NCI-H748 treated with DMSO at 0.1 percent for 48 hours (cell line): ENCODE measurements around the gene CDX1.

Experiments
- DNase-seq: peaks from one replicate; lab custom pipeline; 2025; lab: John Stamatoyannopoulos, UW

Gene CDX1

DNA sequence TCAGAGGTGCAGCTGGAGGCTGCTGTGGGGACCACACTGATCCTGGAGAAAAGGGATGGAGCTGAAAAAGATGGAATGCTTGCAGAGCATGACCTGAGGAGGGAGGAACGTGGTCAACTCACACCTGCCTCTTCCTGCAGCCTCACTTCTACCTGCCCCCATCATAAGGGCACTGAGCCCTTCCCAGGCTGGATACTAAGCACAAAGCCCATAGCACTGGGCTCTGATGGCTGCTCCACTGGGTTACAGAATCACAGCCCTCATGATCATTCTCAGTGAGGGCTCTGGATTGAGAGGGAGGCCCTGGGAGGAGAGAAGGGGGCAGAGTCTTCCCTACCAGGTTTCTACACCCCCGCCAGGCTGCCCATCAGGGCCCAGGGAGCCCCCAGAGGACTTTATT, 17.4 kb downstream of the CDX1 start:
- no peak for DNase-seq

DNA sequence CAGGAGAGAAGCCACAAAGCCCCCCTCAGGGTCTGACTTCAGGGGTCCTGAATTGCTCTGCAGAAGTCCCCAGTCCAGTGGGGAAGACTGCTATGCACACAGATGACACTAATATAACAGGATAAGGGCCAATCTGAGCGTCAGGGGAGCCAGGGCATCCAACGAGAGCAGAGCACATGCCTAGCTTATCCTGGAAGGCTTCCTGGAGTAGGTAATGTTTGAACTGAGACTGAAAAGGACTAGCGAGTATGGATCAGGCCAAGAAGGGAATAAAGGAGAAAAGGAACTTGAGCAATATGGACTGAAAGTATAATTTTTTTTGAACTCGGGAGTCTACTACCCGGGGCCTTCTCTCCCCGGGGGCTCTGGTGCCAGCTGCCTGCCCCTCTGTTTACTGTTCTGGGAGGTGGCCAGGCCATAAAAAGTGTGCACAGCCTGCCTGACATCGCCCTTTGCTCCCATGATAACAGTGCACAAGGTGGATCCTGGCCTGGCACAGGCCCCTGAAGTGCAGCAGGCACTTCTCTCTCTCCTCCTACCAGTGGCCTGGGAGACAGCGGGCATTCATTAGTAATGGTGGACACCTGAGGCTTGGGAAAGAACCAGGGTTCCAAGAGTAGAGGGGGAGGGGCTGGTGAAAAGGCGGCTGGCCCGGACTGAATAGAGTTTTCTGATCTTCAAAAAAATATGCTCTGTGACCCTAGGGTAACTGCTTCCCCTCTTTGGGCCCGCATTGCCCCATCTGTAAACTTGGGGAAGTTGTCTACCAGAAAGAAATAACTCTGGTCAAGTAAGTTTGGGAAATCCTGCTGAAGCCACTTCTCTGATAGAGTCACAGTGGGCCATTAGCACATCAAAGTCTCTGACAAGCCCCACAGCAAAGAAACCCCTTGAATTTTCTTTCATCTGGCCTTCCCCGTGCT, 18.7 kb downstream of the CDX1 start:
- DNase-seq: no peak

DNA sequence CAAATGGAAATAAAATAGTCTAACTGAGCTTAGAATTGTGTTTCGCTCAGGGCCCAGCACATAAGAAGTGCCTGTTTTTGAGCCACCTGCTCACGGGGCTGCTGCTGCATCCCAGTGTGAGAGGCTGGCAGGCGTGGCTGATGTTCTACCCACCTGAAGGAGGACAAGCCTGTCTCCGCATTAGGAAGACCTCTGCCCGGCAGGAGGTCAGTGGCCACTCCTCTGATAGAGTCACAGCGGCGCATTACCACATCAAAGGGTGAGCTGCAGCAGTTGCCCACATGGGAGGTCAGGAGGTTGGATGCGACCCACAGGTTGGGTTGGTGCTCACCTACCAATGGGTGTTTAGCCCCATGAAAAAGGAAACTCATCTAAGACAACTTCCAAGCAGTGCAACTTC, 19.6 kb downstream of the CDX1 start:
- DNase-seq: no peak

DNA sequence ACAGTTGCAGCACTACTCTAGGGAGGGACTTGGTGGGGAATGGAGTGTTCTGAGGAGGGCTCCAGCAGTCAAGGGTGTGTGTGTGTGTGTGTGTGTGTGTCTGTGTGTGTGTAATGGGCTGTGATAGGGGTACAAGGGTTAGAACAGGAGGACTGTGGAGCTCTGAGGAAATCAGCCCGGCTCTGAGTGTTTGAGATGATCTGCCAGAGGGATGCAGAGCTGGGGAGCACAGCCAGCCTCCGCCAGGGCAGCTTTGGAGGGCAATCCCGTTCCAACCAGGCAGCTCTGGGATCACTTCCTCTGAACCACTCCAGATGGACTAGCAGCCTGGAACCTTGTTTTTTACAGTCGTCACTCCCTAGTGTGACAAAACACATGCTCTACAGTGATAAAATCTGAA, 20.3 kb downstream of the CDX1 start:
- DNase-seq: no peak

DNA sequence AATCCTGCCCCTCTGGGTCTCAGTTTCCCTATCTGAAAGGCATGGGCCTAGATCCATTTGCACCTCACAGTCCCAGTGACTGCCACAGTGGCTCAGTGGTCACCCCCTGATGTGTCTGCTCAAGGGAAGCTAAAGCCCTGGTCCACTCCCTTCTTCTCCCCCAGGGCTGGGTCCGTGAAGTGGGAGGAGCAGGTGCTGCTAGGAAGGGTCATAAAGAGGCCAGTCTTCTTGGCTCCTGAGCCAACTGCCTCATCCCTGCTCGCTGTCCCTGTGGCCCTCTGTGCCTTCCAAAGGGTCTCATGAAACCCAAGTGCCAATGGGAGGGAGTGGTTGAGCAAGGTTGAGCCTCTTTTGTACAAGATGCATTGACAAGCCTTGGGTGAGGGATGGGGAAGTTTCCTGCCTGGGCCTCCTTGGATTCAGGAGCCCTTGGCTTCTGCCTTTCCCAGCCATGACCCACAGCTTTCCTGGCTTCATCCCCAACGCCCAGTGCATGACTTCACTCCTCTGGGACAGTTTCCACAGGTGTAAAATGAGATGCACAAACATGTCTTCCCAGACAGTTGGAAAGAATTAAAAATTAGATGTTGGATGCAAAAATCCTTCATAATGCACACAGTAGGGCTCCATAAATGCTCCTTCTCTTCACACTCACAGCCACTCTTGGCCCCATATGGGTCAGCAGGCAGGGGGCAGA, 21.7 kb downstream of the CDX1 start:
- DNase-seq: no peak

DNA sequence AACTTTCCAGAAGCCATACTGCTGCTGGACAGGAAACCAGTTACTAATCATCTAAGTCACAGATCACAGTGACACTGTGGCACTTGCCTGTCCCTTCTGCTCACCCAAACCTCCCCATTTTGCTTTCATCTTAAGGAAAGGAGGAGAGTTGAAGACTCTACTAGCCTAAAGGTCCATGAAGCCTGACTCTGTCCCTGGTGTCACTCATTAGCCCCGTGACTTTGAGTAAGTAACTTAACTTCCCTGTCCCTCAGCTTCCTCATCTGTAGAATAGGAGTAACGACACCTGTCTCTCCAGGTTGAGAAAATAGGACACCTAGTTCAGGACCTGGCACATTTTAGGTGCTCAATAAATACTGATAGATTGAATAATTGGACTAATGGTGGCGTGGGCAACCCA, 22.7 kb downstream of the CDX1 start:
- DNase-seq: no peak

DNA sequence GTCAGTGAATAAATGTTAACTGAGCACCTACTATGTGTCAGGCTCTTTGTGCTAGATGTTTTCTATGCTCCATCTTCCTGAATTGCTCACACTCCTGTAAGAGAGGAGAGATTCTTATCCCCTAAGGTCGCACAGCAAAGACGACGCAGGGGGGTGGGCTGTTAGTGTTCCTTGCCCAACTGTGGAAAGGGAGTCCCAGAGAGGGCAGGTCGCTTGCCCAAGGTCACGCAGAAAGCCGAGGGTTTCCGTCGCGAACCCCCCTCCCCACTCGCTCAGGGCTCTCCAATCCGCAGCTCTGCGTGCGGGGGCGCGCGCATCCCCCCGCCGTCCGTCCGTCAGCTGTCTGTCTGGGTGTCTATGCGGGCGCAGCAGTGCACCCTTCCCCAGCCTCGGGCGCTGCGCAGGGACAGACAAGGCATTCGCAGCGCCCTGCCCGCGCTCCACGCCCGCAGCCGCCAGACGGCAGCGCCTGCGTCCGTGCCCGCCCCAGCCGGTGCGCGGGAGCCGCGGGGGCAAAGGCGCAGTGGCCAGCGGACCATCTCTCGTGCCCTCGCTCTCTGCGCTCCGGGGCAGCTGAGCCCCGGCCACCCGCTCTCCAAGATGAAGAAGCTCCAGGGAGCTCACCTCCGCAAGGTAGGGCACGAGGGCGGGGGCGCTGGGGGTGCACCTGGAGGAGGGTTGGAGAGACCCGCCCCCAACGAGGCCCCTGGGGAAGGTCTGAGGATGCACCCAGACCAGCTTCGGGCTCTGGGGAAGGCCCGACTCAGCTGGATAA, 23.3 kb downstream of the CDX1 start, which contains the start of gene SLC6A7:
Gene SLC6A7 (plus strand): TSS at position 335 of the 775 bp plus-strand sequence. CDS start 266 bp downstream, at position 601.
- DNase-seq: no peak

DNA sequence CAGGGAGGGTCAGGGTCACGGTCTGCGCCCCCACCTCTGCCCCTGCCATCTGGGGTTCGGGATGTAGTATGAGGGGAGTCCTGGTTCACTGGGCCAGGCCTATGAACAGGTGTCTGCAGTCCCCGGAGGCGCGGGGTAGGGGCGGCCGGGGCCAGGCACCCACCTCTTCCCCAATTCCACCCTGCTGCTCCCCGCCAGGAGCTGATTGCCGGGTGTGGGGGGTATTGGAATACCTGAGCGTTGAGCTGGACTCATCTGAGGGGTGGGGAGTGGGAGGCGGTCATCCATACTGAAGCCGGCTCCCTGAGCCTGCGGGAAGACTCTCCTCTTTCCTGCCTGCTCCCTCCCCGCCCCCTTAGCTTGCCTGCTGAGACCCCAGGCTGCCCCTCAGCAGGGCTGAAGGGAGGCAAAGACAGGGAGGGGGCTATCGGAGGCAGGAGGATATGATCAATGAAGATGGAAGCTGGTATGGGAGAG, 24.0 kb downstream of the CDX1 start:
- DNase-seq: no peak

DNA sequence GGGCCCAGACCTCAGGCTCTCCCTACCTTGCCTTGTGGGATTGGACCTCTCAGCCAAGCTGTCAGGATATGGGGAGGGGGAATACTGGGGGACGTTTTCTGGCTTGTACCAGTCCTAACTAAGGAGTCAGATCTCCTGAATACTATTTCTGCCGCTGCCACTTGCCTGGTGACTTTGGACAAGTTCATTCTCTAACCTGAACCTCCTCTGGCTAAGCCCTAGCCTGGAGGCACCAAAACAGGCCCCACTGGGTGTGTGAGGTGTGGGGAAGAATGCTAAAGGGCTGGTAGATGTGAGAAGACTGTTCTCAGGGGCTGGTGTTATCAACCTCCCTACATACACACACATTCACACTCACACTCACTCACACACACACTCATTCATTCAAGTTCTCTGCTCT, 24.4 kb downstream of the CDX1 start:
- DNase-seq: no peak

DNA sequence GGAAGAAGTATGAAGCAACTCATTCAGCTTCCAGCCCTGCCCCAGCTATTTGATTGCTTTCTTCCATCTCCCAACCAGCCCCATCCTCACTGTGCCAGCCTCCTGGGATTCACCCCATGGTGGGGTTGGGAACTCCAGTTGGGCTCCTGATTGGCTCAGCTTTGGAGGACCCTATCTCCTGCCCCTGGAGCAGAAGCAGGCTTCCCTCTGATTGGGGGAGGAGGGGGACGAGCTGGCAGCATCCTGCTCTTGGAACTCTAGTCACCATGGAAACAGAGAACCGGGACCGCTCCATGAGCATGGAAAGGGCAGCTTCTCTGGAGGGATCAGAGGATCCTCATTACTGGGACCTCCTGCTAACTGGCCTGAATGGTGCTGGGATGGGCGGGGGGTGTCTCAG, 25.9 kb downstream of the CDX1 start:
- DNase-seq: no peak

DNA sequence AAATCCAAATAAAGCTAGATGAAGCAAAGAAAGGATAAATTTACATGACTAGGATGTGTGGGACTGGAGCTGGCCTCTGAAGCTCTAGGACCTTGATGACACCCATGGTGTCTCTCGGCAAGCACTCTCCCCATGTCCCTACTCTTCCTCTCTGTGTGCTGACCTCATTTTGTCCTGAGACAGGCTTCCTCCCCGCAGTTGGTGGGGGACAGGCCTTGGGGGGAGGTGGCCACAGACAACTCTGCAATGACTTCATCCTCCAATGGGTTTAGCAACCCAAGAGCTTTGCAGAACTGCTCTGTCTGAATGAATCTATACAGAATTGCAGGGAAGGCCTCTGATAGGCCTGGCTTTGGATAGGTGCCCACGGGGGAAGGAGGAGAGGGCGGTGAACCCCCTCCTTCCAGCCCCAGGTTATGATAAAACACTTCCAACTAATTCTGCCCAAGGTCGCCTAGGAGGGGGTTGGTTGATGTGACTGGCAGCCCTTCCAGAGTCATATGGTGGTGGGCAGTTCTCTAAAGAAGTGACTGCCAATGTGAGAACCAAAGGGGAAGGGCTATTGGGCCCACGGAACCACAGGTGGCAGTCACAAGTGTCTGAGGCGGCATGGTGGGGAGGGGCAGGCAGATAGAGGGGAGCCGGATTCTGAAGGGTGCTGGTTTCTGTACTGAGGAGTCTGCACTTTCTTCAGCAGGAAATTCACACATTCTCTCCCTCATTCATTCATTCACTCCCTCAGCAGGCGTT, 29.3 kb downstream of the CDX1 start:
- no peak for DNase-seq

DNA sequence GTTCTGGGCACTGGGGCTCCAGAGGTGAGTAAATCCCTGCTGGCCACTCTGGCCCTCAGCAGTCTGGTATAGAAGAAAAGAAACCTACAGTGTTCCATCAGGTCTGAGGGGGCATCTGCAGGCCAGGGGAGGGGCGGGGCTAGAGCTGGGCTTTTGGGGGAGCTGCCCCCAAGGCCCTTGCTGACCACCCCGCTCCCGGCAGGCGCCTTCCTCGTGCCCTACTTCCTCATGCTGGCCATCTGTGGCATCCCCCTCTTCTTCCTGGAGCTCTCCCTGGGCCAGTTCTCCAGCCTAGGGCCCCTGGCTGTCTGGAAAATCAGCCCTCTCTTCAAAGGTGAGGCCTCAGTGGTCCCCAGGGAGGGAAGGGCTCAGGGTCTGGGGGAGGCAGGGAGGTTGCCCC, 29.9 kb downstream of the CDX1 start:
- no peak for DNase-seq

DNA sequence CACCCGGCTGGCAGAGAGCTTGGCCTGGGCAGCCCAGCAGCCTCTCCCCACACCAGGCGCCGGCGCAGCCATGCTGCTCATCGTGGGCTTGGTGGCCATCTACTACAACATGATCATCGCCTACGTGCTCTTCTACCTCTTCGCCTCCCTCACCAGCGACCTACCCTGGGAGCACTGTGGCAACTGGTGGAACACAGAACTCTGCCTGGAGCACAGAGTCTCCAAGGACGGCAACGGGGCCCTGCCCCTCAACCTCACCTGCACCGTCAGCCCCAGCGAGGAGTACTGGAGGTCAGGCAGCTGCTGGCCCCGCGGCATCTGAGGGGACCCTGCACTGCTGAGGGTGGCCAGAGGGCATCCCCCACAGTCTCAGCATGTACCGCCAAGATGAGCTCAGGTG, 30.4 kb downstream of the CDX1 start:
- no peak for DNase-seq

DNA sequence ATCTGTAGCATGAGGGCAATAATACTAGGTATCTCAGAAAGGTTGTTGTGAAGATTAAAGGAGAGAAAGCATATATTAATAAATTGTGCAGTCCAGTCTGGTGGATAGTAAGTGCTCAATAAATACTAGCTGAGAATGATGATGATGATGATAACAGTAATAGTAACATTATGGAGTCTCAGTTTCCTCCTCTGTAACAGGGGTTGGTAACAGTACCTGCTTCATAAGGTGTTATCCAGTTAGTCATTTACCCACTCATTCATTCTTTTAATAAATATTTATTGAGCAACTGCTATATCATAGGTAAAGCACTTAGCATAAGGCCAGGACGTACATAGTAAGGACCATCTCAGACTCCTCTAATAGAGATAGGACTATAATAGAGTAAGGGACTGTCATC, 30.9 kb downstream of the CDX1 start:
- no peak for DNase-seq

DNA sequence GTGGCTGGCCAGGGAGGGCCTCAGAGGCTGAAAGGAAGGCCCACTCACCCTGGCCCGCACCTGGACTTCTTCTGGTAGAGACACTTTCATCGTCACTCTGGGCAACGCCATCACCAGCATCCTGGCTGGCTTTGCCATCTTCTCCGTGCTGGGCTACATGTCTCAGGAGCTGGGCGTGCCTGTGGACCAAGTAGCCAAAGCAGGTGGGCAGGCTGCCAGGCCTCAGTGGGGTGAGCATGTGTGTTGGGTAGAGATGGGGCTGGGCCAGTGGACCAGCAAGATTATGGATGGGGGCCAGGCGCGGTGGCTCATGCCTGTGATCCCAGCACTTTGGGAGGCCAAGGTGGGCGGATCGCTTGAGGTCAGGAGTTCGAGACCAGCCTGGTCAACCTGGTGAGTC, 35.9 kb downstream of the CDX1 start:
- DNase-seq: no peak

DNA sequence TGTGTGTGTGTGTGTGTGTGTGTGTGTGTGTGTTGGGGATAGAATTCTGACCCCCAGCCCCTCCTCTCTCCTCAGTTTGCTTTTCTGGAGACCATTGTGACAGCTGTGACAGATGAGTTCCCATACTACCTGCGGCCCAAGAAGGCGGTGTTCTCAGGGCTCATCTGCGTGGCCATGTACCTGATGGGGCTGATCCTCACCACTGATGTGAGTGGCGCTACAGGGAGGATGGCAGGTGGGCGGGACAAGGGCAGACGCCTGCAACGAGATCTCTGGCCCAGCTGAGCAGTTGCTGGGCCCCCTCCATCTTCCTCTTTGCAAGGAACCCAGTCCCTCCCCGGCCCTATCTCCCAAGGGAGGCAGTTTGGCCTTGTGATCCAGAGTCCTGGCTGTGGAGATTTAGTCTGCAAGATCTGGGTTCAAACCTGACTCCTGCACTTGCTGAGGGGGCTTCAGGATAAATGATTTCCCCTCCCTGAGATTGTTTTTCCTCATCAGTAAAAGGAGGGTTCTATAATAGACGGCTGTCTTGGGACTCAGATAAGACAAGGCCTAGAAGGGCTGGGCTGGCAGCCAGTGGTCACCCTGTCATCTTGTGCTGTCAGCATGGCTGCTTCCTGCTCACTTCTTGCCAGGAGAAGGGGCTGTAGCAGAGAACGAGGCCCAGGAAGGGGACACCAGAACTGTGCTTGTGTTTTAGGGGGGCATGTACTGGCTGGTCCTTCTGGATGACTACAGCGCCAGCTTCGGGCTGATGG, 37.4 kb downstream of the CDX1 start:
- no peak for DNase-seq

DNA sequence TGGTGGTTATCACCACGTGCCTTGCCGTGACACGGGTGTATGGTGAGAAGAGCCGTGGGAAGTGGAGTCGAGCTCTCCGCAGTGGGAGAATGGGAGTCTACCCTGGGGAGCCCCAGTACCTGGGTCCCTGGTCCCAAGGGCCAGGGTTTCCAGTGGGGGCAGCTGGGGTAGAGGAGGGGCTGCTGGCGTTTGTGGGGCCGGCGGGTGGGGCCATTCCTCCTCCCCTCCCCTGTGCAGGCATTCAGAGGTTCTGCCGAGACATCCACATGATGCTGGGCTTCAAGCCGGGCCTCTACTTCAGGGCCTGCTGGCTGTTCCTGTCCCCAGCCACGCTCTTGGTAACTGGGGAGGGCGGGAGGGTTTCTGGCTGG, 38.0 kb downstream of the CDX1 start:
- no peak for DNase-seq

DNA sequence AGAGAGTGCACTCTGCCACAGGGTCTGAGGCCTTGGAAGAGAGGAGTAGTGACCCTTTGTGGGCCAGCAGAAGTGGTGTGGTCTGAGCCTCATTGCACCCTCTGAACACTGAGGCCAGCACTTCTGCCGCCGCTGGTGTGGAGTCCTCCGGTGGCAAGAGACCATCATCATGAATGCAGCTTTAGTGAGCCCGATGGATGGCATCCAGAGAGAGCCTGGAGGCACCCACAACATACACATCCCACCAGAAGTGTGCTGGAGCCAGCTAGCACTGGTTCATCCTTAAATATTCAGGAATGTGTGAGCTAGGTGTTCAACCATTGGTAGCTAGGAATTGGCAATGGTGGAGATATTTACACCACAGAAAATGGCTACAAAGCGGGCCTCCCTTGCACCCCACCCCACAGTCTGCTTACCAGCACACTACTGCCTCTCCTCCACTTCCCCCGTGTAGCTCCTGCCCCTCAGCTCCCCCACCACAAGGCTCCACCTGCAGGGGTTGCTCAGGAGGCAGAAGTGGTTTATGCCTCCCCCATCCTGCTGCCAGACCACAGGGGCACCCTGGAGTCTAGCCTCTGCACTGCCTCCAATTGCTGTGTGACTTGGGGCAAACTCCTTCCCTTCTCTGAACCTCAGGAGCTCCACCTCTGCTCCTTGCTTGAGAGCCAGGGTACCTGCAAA, 39.7 kb downstream of the CDX1 start:
- no peak for DNase-seq

DNA sequence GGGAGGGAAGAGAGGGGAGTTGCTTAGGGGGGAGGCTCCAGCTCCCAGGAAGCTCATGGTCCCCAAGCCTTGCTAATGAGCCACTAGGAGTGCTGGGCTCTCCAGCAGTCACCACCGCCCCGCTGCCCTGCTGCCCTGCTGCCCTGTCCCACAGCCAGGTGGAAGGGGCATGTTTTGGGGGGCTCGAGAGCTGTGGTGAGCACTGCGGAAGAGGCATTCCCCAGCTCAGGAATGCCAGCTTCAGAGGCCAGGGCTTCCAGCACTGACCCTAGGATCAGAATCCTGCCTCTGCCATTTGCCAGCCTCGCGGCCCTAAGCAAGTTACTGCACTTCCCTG, 40.2 kb downstream of the CDX1 start:
- DNase-seq: no peak
